CD14-positive monocyte (primary cell): ENCODE results near the gene POLH. TPM values are rescaled to one million over a fixed set of nuclear protein-coding genes. Genes with fewer than 3 reads are reported as not detected.

Experiments
- DNase-seq, 3 donors: peaks; one replicate each; pipeline ENCODE4 v3.0.0-alpha.2; 2011 to 2022
- H2AFZ ChIP-seq: 2 replicates; pipeline ENCODE4 v1.6.0; 2012; ENCODE audit warnings: mild to moderate bottlenecking, low read depth, low read length, inconsistent platforms; ENCODE audit not compliant: insufficient read depth, poor library complexity, severe bottlenecking
- H3K27ac ChIP-seq, 2 donors: 1 replicate in 1 of 2; 2 replicates in 1 of 2; pipeline ENCODE4 v1.5.1; 2012 to 2013; ENCODE audit warnings: low read length in 2 of 2, control low read depth in 1 of 2, inconsistent platforms in 1 of 2, low read depth in 1 of 2, mild to moderate bottlenecking in 1 of 2
- H3K27me3 ChIP-seq, 2 donors: one replicate each; pipeline versions ENCODE4 v1.6.0 to v1.6.1; 2011 to 2013; ENCODE audit warnings: low read length in 2 of 2; ENCODE audit not compliant: control insufficient read depth in 2 of 2, insufficient read depth in 2 of 2
- H3K36me3 ChIP-seq, 2 donors: replicated peaks in 1 of 2; 1 replicate in 1 of 2; 2 replicates in 1 of 2; pipeline versions ENCODE4 v1.5.1 to v1.6.1; 2012 to 2013; ENCODE audit warnings: low read length in 2 of 2, control low read depth in 1 of 2, inconsistent platforms in 1 of 2, mild to moderate bottlenecking in 1 of 2; ENCODE audit not compliant: insufficient read depth in 2 of 2, control insufficient read depth in 1 of 2
- H3K4me1 ChIP-seq, 2 donors: 1 replicate in 1 of 2; 2 replicates in 1 of 2; pipeline versions ENCODE4 v1.5.1 to v1.6.1; 2012 to 2013; ENCODE audit warnings: low read length in 2 of 2, control low read depth in 1 of 2, inconsistent platforms in 1 of 2, mild to moderate bottlenecking in 1 of 2, moderate library complexity in 1 of 2; ENCODE audit not compliant: insufficient read depth in 2 of 2, control insufficient read depth in 1 of 2
- H3K4me2 ChIP-seq: replicated peaks from 2 replicates; pipeline ENCODE3; 2012; ENCODE audit warnings: low read length, moderate library complexity, mild to moderate bottlenecking; ENCODE audit not compliant: poor library complexity, severe bottlenecking; ENCODE audit errors: extremely low read depth
- H3K4me3 ChIP-seq, 3 experiments: fragments of 200-600 bp in 1 of 3; sonication (generic) in 1 of 3; replicated peaks in 1 of 3; 1 replicate in 2 of 3; 2 replicates in 1 of 3; pipeline ENCODE4 v1.5.1; 2011 to 2013; ENCODE audit warnings: low read length in 3 of 3, mild to moderate bottlenecking in 3 of 3, control low read depth in 2 of 3, low read depth in 2 of 3, inconsistent platforms in 1 of 3, moderate library complexity in 1 of 3
- H3K79me2 ChIP-seq: 2 replicates; pipeline ENCODE4 v1.6.0; 2012; ENCODE audit warnings: mild to moderate bottlenecking, control low read depth, inconsistent platforms, low read length, moderate library complexity; ENCODE audit not compliant: insufficient read depth
- H3K9ac ChIP-seq: 2 replicates; pipeline ENCODE4 v1.6.0; 2017; ENCODE audit warnings: low read length, mild to moderate bottlenecking; ENCODE audit not compliant: insufficient read depth, poor library complexity, severe bottlenecking
- H3K9me3 ChIP-seq, 2 donors: replicated peaks in 1 of 2; 1 replicate in 1 of 2; 2 replicates in 1 of 2; pipeline versions ENCODE4 v1.5.1 to v1.6.1; 2012 to 2013; ENCODE audit warnings: low read length in 2 of 2, control low read depth in 1 of 2; ENCODE audit not compliant: control insufficient read depth in 1 of 2, insufficient read depth in 1 of 2
- H4K20me1 ChIP-seq: 2 replicates; pipeline ENCODE4 v1.6.0; 2012; ENCODE audit warnings: mild to moderate bottlenecking, low read length, control low read depth, moderate library complexity; ENCODE audit not compliant: insufficient read depth
- H3K27ac Mint-ChIP-seq, 7 donors: one replicate each; pipeline ENCODE4 v1.8.0; 2020; ENCODE audit warnings: mild to moderate bottlenecking in 7 of 7, mixed read lengths in 7 of 7, moderate library complexity in 6 of 7, inconsistent platforms in 2 of 7
- H3K27me3 Mint-ChIP-seq, 3 donors: one replicate each; pipeline ENCODE4 v1.8.0; 2021 to 2022; ENCODE audit warnings: low read depth in 3 of 3, mild to moderate bottlenecking in 3 of 3, mixed read lengths in 3 of 3, moderate library complexity in 3 of 3, inconsistent platforms in 1 of 3
- H3K36me3 Mint-ChIP-seq, 2 donors: one replicate each; pipeline ENCODE4 v1.8.0; 2020; ENCODE audit warnings: mixed read lengths in 2 of 2, inconsistent platforms in 1 of 2, mild to moderate bottlenecking in 1 of 2
- H3K4me1 Mint-ChIP-seq: one replicate; pipeline ENCODE4 v1.8.0; 2020; ENCODE audit warnings: mild to moderate bottlenecking, mixed read lengths
- H3K4me3 Mint-ChIP-seq, 2 donors: one replicate each; pipeline ENCODE4 v1.8.0; 2020; ENCODE audit warnings: mild to moderate bottlenecking in 2 of 2, mixed read lengths in 2 of 2, moderate library complexity in 1 of 2
- H3K9me3 Mint-ChIP-seq, 7 donors: one replicate each; pipeline ENCODE4 v1.8.0; 2020 to 2022; ENCODE audit warnings: mixed read lengths in 7 of 7, mild to moderate bottlenecking in 6 of 7, moderate library complexity in 6 of 7, inconsistent platforms in 2 of 7
- CTCF ChIP-seq: fragments of 200-600 bp; IDR thresholded peaks from one replicate; pipeline ENCODE4 v1.8.0; 2022; ENCODE audit warnings: antibody characterized with exemption, mild to moderate bottlenecking
- WGBS: methylation state at CpG from one replicate; pipeline ENCODE4 v1.1.5; 2013; ENCODE audit warnings: missing lambda C conversion rate; ENCODE audit not compliant: insufficient coverage; 5-methylcytosine and 5-hydroxymethylcytosine counted together
- intact Hi-C, 2 donors: fragments of 100-400 bp; cut with micrococcal nuclease; formaldehyde crosslinking; loops; one replicate each; pipeline versions ENCODE4 v1.15.0 to v1.15.1; 2023
- polyA plus RNA-seq, 3 donors: library from polyadenylated mRNA; depleted of rRNA in 1 of 3; unstranded in 2 of 3; stranded (reverse) in 1 of 3; fragments of 300-500 nt in 2 of 3; fragments of >200 nt in 1 of 3; fragmentation: Illumina TruSeq in 2 of 3; gene quantifications; 1 replicate in 2 of 3; 2 replicates in 1 of 3; pipeline ENCODE4 v1.2.3, GENCODE V29; 2012 to 2021

The POLH gene
- polyA plus RNA-seq, 3 donors, result 2.0 to 2.6 (median 2.1) TPM

- peaks cover 52 to 78% of the 10 kb centered on the region in 2 donors for H3K36me3 Mint-ChIP-seq
- intact Hi-C loops, result no loop called here
- H3K4me3 ChIP-seq, result no peak overlapping the region
- no peak for DNase-seq
- H3K9me3 Mint-ChIP-seq, result no peaks in the 10 kb centered on the region
- H3K27ac Mint-ChIP-seq, result no peak overlapping the region
- H3K4me3 Mint-ChIP-seq, result no peak overlapping the region
- H3K79me2 ChIP-seq, result no peaks in the 10 kb centered on the region
- H3K4me2 ChIP-seq, result no peak overlapping the region
- H4K20me1 ChIP-seq, result no peaks in the 10 kb centered on the region
- H3K36me3 ChIP-seq, result peaks cover 44 to 76% of the 10 kb centered on the region in 2 donors
- H2AFZ ChIP-seq, result no peak overlapping the region
- WGBS, result no CpG with 5 or more reads among the region's 2 CpGs
- no peaks in the 10 kb centered on the region for H3K27me3 Mint-ChIP-seq
- peaks cover 10% of the 10 kb centered on the region in 2 donors for H3K4me1 ChIP-seq
- TF ChIP-seq CTCF, result no peak
- H3K9me3 ChIP-seq, result no peaks in the 10 kb centered on the region
- H3K27me3 ChIP-seq, result no peaks in the 10 kb centered on the region
- H3K4me1 Mint-ChIP-seq, result peaks cover 10% of the 10 kb centered on the region
- H3K27ac ChIP-seq, result no peak overlapping the region
- H3K9ac ChIP-seq, result no peak overlapping the region
These were observed 28.2 kb downstream of the POLH start for GRCh38 chr6:43604174-43604573.

GRCh38 chr6:43606019-43606418, 30.0 kb downstream of the POLH start:
- H3K27me3 Mint-ChIP-seq, result no peaks in the 10 kb centered on the region
- Histone ChIP-seq H3K9me3 (no peaks in the 10 kb centered on the region), H3K4me1 (peaks cover 10 to 11% of the 10 kb centered on the region in 2 donors), H3K4me3 (no peak overlapping the region), H3K4me2 (no peak overlapping the region), H3K36me3 (peaks cover 42 to 74% of the 10 kb centered on the region in 2 donors), H3K9ac (no peak overlapping the region), H3K27ac (no peak overlapping the region), H4K20me1 (no peaks in the 10 kb centered on the region), H2AFZ (no peak overlapping the region), H3K27me3 (no peaks in the 10 kb centered on the region), H3K79me2 (no peaks in the 10 kb centered on the region)
- no peaks in the 10 kb centered on the region for H3K9me3 Mint-ChIP-seq
- DNase-seq, result no peak
- WGBS, result no CpG with 5 or more reads among the region's 2 CpGs
- peaks cover 48 to 71% of the 10 kb centered on the region in 2 donors for H3K36me3 Mint-ChIP-seq
- peaks cover 12% of the 10 kb centered on the region for H3K4me1 Mint-ChIP-seq
- no peak for TF ChIP-seq CTCF
- H3K4me3 Mint-ChIP-seq, result no peak overlapping the region
- no peak overlapping the region for H3K27ac Mint-ChIP-seq
- intact Hi-C loops, result no loop called here
